Measurements from ENCODE around the gene CKS2.
A peak's percentile ranks its signal among the peaks of the same experiment; 100 is the strongest.
"Not testable (repeated sequence)": the region's sequence is repeated elsewhere in the genome, so short reads cannot be mapped to it uniquely, and the experiment has no call there.

Gene CKS2

DNA sequence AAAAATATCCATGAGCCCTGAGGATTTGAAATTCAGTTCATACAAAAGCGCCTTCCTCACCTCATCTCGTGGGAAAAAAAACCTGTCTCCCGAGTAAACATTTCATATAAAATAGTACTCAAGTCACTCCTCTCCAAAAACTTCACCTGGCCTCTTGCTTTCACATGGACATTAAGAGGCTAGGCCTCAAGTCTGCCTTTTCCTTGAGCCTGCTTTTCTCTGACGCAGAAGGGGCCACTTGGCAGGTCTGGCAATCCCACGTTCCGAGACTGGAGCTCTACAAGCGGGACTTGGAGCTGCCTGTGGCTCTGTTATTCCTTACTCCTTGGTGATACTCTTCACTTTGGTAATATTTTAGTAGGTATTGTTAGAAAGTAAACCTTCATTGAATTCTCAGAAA lies 26.9 kb upstream of the CKS2 start:
- DNase-seq (ENCODE audit: insufficient read length, low spot score), result no peak
- no peak for FAIRE-seq
- TF ChIP-seq POLR2A (IDR thresholded peaks at IDR 0.05; ENCODE audit: low read depth, low read length) (no peak), SPI1 (IDR thresholded peaks at IDR 0.05; ENCODE audit: low read depth, low read length) (no peak), TAF1 (IDR thresholded peaks at IDR 0.05; ENCODE audit: low read depth, low read length) (no peak), PAX5 (IDR thresholded peaks at IDR 0.05; ENCODE audit: insufficient read depth, low read length, severe bottlenecking) (no peak), POU2F2 (IDR thresholded peaks at IDR 0.05; ENCODE audit: low read depth, low read length) (no peak)

DNA sequence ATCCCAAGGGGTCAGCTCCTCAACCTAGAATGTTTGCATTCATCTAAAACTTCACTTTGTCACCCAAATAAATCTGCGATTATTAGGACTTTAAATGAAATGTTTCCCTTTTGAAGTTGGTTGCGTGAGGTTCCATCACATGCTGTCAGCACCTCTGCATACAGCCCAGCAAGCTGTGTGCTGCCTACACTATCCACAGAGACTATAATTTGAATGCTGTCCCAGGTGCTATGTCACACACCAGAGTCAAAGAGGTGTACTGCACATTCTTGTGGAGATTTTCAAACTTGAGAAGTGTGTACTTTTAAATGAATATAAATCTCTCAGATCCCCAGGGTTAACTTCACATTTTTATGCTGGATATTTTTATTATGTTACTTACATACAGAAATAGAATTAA lies 19.3 kb upstream of the CKS2 start:
- FAIRE-seq (no peak), DNase-seq (ENCODE audit: insufficient read length, low spot score) (no peak)

DNA sequence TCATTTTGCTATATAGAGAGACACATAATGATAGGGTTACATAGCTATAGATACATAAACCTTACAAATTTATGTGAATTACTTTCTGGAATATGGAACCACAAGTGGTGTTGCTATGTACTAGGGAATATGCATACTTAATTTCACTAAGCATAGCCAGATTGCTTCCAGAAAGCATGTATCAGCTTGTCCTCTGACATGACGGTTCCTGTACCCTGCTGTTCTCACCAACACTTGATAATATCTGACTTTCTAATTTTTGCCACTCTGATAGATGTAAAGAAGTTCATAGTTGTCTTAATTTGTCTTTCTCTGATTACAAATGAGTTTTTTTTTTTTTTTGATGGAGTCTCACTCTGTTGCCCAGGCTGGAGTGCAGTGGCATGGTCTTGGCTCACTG lies 18.0 kb upstream of the CKS2 start:
- DNase-seq (ENCODE audit: insufficient read length, low spot score) (no peak), FAIRE-seq (no peak)
- no peak for TF ChIP-seq PAX5 (IDR thresholded peaks at IDR 0.05; ENCODE audit: insufficient read depth, low read length, severe bottlenecking)
- no peak for TF ChIP-seq TAF1 (IDR thresholded peaks at IDR 0.05; ENCODE audit: low read depth, low read length)
- no peak for TF ChIP-seq POLR2AphosphoS5 (IDR thresholded peaks at IDR 0.05; ENCODE audit: low read depth, low read length)
- no peak for TF ChIP-seq POU2F2 (IDR thresholded peaks at IDR 0.05; ENCODE audit: low read depth, low read length)
- no peak for TF ChIP-seq POLR2A (IDR thresholded peaks at IDR 0.05; ENCODE audit: low read depth, low read length)
- TF ChIP-seq SPI1 (IDR thresholded peaks at IDR 0.05; ENCODE audit: low read depth, low read length), result no peak

More for the DNA sequence above, 19.3 kb upstream of the CKS2 start:
- TF ChIP-seq SPI1 (IDR thresholded peaks at IDR 0.05; ENCODE audit: low read depth, low read length), result no peak
- TF ChIP-seq PAX5 (IDR thresholded peaks at IDR 0.05; ENCODE audit: insufficient read depth, low read length, severe bottlenecking), result no peak
- no peak for TF ChIP-seq POLR2A (IDR thresholded peaks at IDR 0.05; ENCODE audit: low read depth, low read length)
- no peak for TF ChIP-seq TAF1 (IDR thresholded peaks at IDR 0.05; ENCODE audit: low read depth, low read length)
- TF ChIP-seq POU2F2 (IDR thresholded peaks at IDR 0.05; ENCODE audit: low read depth, low read length), result no peak
- TF ChIP-seq POLR2AphosphoS5 (IDR thresholded peaks at IDR 0.05; ENCODE audit: low read depth, low read length), result no peak

DNA sequence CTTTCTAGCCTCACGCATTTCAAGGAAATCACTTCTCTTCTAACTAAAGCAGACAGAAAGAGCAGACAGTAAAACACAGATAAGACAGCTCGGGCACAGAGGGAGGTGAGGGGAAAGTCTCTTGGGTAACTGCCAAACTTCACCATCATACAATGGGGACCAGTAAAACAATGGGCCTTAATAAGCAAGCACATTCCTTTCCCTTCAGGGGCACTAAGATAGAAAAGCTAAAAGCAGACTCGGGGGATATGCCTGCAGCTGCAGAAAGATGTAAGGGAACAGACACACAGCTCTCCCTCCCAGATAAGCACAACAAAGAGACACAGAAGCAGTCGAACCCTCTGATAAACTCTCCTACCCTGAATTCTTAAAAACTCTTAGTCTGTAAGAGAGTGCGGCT lies 15.6 kb upstream of the CKS2 start:
- TF ChIP-seq POLR2A (IDR thresholded peaks at IDR 0.05; ENCODE audit: low read depth, low read length) (no peak), TAF1 (IDR thresholded peaks at IDR 0.05; ENCODE audit: low read depth, low read length) (no peak), SPI1 (IDR thresholded peaks at IDR 0.05; ENCODE audit: low read depth, low read length) (no peak), POU2F2 (IDR thresholded peaks at IDR 0.05; ENCODE audit: low read depth, low read length) (no peak), POLR2AphosphoS5 (IDR thresholded peaks at IDR 0.05; ENCODE audit: low read depth, low read length) (no peak), PAX5 (IDR thresholded peaks at IDR 0.05; ENCODE audit: insufficient read depth, low read length, severe bottlenecking) (no peak)
- FAIRE-seq, result no peak
- no peak for DNase-seq (ENCODE audit: insufficient read length, low spot score)

DNA sequence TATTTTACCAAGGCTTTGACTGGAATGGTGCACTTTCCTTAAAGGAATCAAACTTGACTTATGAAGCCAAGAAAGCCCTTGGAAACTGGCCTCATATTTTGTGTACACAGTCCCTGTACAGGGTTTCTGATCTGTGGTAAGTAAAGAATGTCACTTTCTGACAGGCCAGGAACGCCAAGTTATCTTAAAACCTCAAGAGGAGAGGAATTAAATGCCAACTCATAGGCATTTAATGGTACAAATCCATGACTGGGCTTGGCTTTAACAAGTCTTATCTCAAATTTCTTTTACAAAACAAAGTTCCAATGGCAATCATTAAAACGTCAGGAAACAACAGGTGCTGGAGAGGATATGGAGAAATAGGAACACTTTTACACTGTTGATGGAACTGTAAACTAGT lies 9.0 kb upstream of the CKS2 start:
- FAIRE-seq; DNase-seq (ENCODE audit: insufficient read length, low spot score): not testable (repeated sequence)

DNA sequence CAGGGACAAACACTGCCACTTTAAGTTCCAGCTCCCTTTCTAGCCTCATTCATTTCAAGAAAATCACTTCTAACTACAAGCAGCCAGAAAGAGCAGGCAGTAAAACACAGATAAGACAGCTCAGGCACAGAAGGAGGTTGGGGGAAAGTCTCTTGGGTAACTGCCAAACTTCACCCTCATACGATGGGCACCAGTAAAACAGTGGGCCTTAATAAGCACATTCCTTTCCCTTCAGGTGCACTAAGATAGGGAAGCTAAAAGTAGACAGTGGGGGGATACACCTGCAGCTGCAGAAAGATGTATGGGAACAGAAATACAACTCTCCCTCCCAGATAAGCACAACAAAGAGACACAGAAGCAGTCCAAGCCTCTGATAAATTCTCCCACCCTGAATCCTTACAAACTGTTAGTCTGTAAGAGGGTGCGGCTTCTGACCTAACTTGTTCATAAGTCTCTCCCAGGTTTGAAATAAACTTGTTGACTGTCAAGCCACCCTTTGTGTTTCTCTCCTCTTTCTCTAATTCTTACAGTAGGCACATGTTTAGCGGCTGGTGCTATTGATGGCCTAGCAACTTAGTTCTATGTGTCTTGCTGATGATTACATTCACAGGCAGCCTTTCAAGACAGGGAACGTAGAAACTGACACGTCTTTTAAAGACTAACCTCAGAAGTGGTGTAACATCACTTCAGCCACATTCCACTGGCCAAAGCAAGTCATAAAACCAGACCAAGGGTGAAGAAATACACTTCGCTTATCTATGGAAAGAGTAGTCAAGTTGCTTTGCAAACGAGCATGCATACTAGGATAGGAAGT lies 6.8 kb upstream of the CKS2 start:
- DNase-seq (ENCODE audit: insufficient read length, low spot score), result no peak
- FAIRE-seq, result no peak
- TF ChIP-seq PAX5 (IDR thresholded peaks at IDR 0.05; ENCODE audit: insufficient read depth, low read length, severe bottlenecking) (no peak), TAF1 (IDR thresholded peaks at IDR 0.05; ENCODE audit: low read depth, low read length) (no peak), POLR2AphosphoS5 (IDR thresholded peaks at IDR 0.05; ENCODE audit: low read depth, low read length) (no peak), POLR2A (IDR thresholded peaks at IDR 0.05; ENCODE audit: low read depth, low read length) (no peak), SPI1 (IDR thresholded peaks at IDR 0.05; ENCODE audit: low read depth, low read length) (no peak), POU2F2 (IDR thresholded peaks at IDR 0.05; ENCODE audit: low read depth, low read length) (no peak)

DNA sequence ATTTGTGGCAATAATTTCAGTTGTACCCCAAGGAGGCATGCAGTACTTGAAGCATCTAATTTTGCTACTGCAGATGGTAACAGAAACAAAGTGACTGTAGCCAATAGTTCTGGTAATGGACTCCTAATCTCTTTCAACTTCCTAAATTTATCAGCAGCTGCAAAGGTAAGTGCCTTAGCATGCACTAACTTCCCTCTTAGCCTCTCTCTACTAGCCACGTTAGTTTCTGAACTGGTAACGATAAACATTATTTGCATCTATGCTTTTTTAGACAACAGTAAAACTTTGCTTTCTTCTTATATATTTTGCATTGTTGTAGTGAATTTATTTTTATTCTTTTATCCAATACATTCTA lies 6.2 kb upstream of the CKS2 start:
- no peak for TF ChIP-seq SPI1 (IDR thresholded peaks at IDR 0.05; ENCODE audit: low read depth, low read length)
- TF ChIP-seq POLR2A (IDR thresholded peaks at IDR 0.05; ENCODE audit: low read depth, low read length), result no peak
- no peak for TF ChIP-seq PAX5 (IDR thresholded peaks at IDR 0.05; ENCODE audit: insufficient read depth, low read length, severe bottlenecking)
- no peak for TF ChIP-seq POU2F2 (IDR thresholded peaks at IDR 0.05; ENCODE audit: low read depth, low read length)
- TF ChIP-seq POLR2AphosphoS5 (IDR thresholded peaks at IDR 0.05; ENCODE audit: low read depth, low read length), result no peak
- TF ChIP-seq TAF1 (IDR thresholded peaks at IDR 0.05; ENCODE audit: low read depth, low read length), result no peak
- FAIRE-seq (peak; percentile 74), DNase-seq (ENCODE audit: insufficient read length, low spot score) (no peak)

DNA sequence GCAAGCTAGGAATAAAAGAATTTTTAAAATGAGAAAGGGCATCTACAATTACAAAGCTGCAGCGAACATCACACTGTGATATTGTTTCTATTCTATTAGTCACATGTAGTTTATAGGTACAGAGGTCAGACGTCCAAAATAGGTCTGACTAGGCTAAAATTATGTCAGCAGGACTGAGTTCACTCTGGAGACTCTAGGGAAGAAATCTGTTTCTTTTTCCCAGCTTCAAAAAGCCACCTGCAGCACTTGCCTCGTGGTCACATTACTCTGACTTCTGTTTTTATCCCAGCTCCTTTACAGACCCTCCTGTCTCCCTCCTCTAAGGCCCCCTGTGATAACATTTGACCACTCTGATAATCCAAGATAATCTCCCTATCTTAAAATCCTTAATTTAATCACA lies 5.1 kb upstream of the CKS2 start:
- DNase-seq (ENCODE audit: insufficient read length, low spot score) (no peak), FAIRE-seq (no peak)
- TF ChIP-seq SPI1 (IDR thresholded peaks at IDR 0.05; ENCODE audit: low read depth, low read length), result no peak
- TF ChIP-seq POLR2A (IDR thresholded peaks at IDR 0.05; ENCODE audit: low read depth, low read length), result no peak
- no peak for TF ChIP-seq TAF1 (IDR thresholded peaks at IDR 0.05; ENCODE audit: low read depth, low read length)
- no peak for TF ChIP-seq PAX5 (IDR thresholded peaks at IDR 0.05; ENCODE audit: insufficient read depth, low read length, severe bottlenecking)
- TF ChIP-seq POLR2AphosphoS5 (IDR thresholded peaks at IDR 0.05; ENCODE audit: low read depth, low read length), result no peak
- TF ChIP-seq POU2F2 (IDR thresholded peaks at IDR 0.05; ENCODE audit: low read depth, low read length), result no peak

DNA sequence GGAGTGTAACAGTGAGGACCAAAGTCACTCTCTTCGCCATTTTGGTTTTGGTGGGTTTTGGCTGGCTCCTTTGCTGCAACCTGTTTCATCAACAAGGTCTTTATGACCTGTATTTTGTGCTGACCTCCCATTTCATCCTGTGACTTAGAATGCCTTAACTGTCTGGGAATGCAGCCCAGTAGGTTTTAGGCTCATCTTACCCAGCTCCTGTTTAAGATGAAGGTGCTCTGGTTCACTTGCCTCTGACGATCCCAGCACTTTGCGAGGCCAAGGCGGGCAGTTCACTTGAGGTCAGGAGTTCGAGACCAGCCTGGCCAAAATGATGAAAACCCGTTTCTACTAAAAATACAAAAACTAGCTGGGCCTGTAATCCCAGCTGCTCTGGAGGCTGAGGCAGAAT lies 1.8 kb upstream of the CKS2 start:
- no peak for TF ChIP-seq POU2F2 (IDR thresholded peaks at IDR 0.05; ENCODE audit: low read depth, low read length)
- no peak for TF ChIP-seq POLR2AphosphoS5 (IDR thresholded peaks at IDR 0.05; ENCODE audit: low read depth, low read length)
- no peak for TF ChIP-seq PAX5 (IDR thresholded peaks at IDR 0.05; ENCODE audit: insufficient read depth, low read length, severe bottlenecking)
- no peak for TF ChIP-seq TAF1 (IDR thresholded peaks at IDR 0.05; ENCODE audit: low read depth, low read length)
- TF ChIP-seq SPI1 (IDR thresholded peaks at IDR 0.05; ENCODE audit: low read depth, low read length), result no peak
- TF ChIP-seq POLR2A (IDR thresholded peaks at IDR 0.05; ENCODE audit: low read depth, low read length), result no peak
- FAIRE-seq (no peak), DNase-seq (ENCODE audit: insufficient read length, low spot score) (no peak)
